Stimulated activated CD8-positive, alpha-beta memory T cell treated with anti-CD3 and anti-CD28 coated beads, Interleukin-2, amount 100 ng/mL, for 1 hour (primary cell): Measurements from ENCODE around the gene NUAK1.

Source experiments
- DNase-seq, 2 donors: peaks; one replicate each; pipeline ENCODE4 v3.0.0-alpha.2; 2020; ENCODE audit warnings: low read depth in 2 of 2

The NUAK1 gene

GRCh38 chr12:106130474-106131113 lies 8.2 kb downstream of the NUAK1 start:
- no peak for DNase-seq

GRCh38 chr12:106128585-106129328 lies 10.0 kb downstream of the NUAK1 start:
- no peak for DNase-seq

GRCh38 chr12:106127338-106128126 lies 11.2 kb downstream of the NUAK1 start:
- DNase-seq, result no peak

- no peak for DNase-seq
Measured at GRCh38 chr12:106126441-106127337, 12.1 kb downstream of the NUAK1 start.

GRCh38 chr12:106125351-106126095 lies 13.2 kb downstream of the NUAK1 start:
- DNase-seq, result no peak

GRCh38 chr12:106123551-106124081 lies 15.1 kb downstream of the NUAK1 start:
- no peak for DNase-seq

GRCh38 chr12:106123110-106123509 lies 15.6 kb downstream of the NUAK1 start:
- DNase-seq, result no peak

- DNase-seq, result no peak
Measured at GRCh38 chr12:106122004-106122403, 16.8 kb downstream of the NUAK1 start.

GRCh38 chr12:106120519-106121105 lies 18.1 kb downstream of the NUAK1 start:
- DNase-seq, result no peak

- DNase-seq, result no peak
Measured at GRCh38 chr12:106119301-106119700, 19.5 kb downstream of the NUAK1 start.

GRCh38 chr12:106118381-106119130 lies 20.2 kb downstream of the NUAK1 start:
- no peak for DNase-seq

- DNase-seq, result no peak
Measured at GRCh38 chr12:106115440-106115839, 23.3 kb downstream of the NUAK1 start.

- no peak for DNase-seq
Measured at GRCh38 chr12:106114447-106115068, 24.2 kb downstream of the NUAK1 start.

GRCh38 chr12:106113824-106114446 lies 24.8 kb downstream of the NUAK1 start:
- DNase-seq, result no peak

GRCh38 chr12:106113446-106113823 lies 25.3 kb downstream of the NUAK1 start:
- no peak for DNase-seq

GRCh38 chr12:106113042-106113441 lies 25.7 kb downstream of the NUAK1 start:
- DNase-seq, result no peak

- no peak for DNase-seq
Measured at GRCh38 chr12:106112145-106112821, 26.5 kb downstream of the NUAK1 start.
